Measurements from ENCODE around the gene ZNF569. TPM values are rescaled to one million over a fixed set of nuclear protein-coding genes. Genes with fewer than 3 reads are reported as not detected.

Gene ZNF569
- total RNA-seq: 10 to 100 TPM in 1 of 4 donors, 1 to 10 TPM in 3; 5.6 to 11.6 (median 7.7) TPM

DNA sequence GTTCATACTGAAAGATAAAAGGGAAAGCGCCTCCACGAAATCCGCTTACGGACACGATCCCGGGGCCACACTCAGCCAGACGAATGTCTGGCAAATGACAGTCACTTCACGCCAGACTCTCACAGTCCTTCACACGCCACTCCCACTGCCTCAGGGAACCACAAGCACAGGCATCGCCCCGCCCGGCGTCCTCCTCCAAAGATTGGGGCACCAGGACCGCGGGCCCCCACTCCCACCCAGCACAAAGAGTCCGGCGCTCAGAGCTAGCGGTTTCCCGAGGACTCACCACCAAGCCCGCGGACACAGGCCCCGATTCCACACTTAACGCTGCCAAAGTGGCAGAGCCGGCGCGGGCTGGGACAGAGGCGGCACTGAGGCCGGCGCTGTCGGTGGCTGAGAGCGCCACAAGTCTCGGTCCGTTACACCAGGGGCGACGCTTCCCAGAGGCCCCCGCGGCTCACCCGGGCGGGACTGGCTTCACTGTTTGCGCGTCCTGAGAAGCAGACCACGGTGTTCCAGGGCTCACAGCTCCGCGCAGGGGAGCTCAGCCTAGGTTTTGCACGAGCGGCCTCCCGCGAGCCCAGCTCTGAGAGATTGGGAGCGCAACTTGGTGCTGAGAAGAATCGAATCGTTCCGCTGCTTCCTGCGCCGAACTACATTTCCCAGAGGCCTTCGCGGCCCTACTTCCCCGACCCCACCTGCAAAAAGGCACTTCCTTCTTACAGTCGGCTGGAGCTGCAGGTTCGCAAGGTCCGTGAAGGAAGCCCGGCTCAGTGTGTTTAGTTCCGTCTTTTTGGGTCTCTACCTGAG lies at the start of gene ZNF569:
Gene ZNF569, minus strand, starts transcription at position 647 of the 810 bp plus-strand sequence. CDS start 22,523 bp downstream, outside the sequence.
- Histone ChIP-seq H3K27ac (replicated peaks in 1 of 4) (peak within 1 kb of the TSS; percentile 92 to 96 (median 93)), H3K27me3 (no peaks in the 10 kb centered on the region), H3K9me3 (peaks cover 0 to 11% (median 8%) of the 10 kb centered on the region in 4 donors), H3K4me3 (peak within 1 kb of the TSS; percentile 73 to 94 (median 86)), H3K36me3 (peaks cover 18 to 46% (median 30%) of the 10 kb centered on the region in 4 donors), H3K4me1 (peaks cover 16 to 34% (median 34%) of the 10 kb centered on the region in 4 donors)
- WGBS: 0% methylated on average over 13 of the region's 62 CpGs
- peak; percentile 95 for DNase-seq (ENCODE audit: extremely low spot score)
- TF ChIP-seq, protein P1, sequence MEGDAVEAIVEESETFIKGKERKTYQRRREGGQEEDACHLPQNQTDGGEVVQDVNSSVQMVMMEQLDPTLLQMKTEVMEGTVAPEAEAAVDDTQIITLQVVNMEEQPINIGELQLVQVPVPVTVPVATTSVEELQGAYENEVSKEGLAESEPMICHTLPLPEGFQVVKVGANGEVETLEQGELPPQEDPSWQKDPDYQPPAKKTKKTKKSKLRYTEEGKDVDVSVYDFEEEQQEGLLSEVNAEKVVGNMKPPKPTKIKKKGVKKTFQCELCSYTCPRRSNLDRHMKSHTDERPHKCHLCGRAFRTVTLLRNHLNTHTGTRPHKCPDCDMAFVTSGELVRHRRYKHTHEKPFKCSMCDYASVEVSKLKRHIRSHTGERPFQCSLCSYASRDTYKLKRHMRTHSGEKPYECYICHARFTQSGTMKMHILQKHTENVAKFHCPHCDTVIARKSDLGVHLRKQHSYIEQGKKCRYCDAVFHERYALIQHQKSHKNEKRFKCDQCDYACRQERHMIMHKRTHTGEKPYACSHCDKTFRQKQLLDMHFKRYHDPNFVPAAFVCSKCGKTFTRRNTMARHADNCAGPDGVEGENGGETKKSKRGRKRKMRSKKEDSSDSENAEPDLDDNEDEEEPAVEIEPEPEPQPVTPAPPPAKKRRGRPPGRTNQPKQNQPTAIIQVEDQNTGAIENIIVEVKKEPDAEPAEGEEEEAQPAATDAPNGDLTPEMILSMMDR (IDR thresholded peaks at IDR 0.05): no peak
- TF ChIP-seq POLR2AphosphoS5 (IDR thresholded peaks at IDR 0.05): peak; percentile 84 to 92
- TF ChIP-seq EP300 (IDR thresholded peaks at IDR 0.05): no peak
- intact Hi-C loops (cut with DNase I): loop anchor here (5.0 kb wide), 3 partner anchors 95 to 390 kb away; partner anchors contain the start of genes ZNF420, ZNF527 and ZNF585A

DNA sequence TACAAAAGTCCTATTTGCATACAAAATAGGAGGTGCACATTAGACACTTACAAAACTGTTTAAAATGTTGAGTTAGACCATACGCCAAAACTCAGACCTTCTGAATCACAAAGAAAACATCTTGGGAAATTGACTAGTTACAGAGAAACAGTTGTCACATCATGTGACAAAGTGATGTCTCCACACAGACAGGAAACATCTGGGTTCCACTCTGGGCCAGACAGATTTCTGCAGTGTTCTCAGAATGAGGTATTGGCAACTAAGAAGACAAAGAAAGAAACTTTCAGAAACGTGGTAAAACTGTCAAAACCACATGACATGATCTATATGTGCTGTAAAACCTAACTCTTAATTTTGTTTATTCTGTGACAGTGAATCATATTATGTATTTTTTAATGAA lies 46.2 kb upstream of the ZNF569 start:
- WGBS: 35% methylated on average over 2 of the region's 2 CpGs
- peaks cover 0 to 4% (median 2%) of the 10 kb centered on the region in 4 donors for H3K9me3 ChIP-seq
- intact Hi-C loops (cut with DNase I): no loop called here
- H3K36me3 ChIP-seq: peaks cover 13 to 84% (median 46%) of the 10 kb centered on the region in 4 donors
- H3K4me1 ChIP-seq: no peaks in the 10 kb centered on the region
- H3K27me3 ChIP-seq: no peaks in the 10 kb centered on the region
- H3K4me3 ChIP-seq: no peak overlapping the region
- TF ChIP-seq POLR2A (IDR thresholded peaks at IDR 0.05; ENCODE audit: low read depth) (no peak), POLR2AphosphoS5 (IDR thresholded peaks at IDR 0.05) (no peak), EP300 (IDR thresholded peaks at IDR 0.05) (no peak)
- TF ChIP-seq, protein P1 (IDR thresholded peaks at IDR 0.05): no peak
- H3K27ac ChIP-seq (replicated peaks in 1 of 4): no peak overlapping the region
- no peak for DNase-seq (ENCODE audit: extremely low spot score)

DNA sequence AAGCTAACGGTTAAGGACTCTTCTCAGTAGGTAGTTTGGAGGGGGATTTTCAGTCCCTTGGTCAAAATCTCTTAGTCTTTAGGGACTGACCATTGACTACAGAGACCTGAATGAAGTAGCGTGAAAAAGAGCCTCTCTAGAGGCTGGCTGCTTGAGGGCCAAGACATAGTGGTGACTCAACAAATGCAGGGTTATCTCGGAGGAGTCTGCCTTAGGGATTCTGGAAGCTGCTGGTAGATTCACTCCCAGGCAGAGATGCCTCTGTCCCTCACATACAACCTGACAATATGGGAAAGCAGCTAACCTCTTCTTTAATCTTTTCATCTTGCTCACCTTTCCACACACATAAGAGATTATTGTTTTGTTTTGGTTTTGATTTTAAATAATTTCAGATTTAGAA lies 44.6 kb upstream of the ZNF569 start:
- H3K9me3 ChIP-seq: peaks cover 0 to 4% (median 2%) of the 10 kb centered on the region in 4 donors
- intact Hi-C loops (cut with DNase I): no loop called here
- H3K4me1 ChIP-seq: peaks cover 3 to 13% (median 10%) of the 10 kb centered on the region in 4 donors
- no peaks in the 10 kb centered on the region for H3K27me3 ChIP-seq
- TF ChIP-seq, protein P1 (IDR thresholded peaks at IDR 0.05): no peak
- TF ChIP-seq EP300 (IDR thresholded peaks at IDR 0.05) (no peak), POLR2A (IDR thresholded peaks at IDR 0.05; ENCODE audit: low read depth) (no peak), POLR2AphosphoS5 (IDR thresholded peaks at IDR 0.05) (no peak)
- DNase-seq (ENCODE audit: extremely low spot score): no peak
- no peak overlapping the region for H3K4me3 ChIP-seq
- H3K27ac ChIP-seq (replicated peaks in 1 of 4): no peak overlapping the region
- peaks cover 13 to 68% (median 44%) of the 10 kb centered on the region in 4 donors for H3K36me3 ChIP-seq
- WGBS: 100% methylated on average over 3 of the region's 3 CpGs

DNA sequence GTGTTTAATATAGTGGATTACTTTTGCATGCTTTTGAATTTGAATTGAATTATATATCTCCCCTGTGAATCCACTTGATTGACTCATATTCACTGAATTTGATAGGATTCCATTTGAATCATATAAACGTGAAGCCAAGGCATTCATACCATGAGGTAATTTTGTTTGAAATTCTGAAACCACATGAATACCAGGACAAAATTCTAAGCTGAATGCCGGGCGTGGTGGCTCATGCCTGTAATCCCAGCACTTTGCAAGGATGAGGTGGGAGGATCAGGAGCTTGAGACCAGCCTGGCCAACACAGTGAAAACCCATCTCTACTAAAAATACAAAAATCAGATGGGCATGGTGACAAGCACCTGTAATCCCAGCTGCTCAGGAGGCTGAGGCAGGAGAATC lies 43.9 kb upstream of the ZNF569 start:
- H3K9me3 ChIP-seq: peaks cover 0 to 4% (median 2%) of the 10 kb centered on the region in 4 donors

More for the DNA sequence above, 43.9 kb upstream of the ZNF569 start:
- no peak for DNase-seq (ENCODE audit: extremely low spot score)
- TF ChIP-seq, protein P1 (IDR thresholded peaks at IDR 0.05): no peak
- TF ChIP-seq POLR2AphosphoS5 (IDR thresholded peaks at IDR 0.05): no peak
- no peak for TF ChIP-seq POLR2A (IDR thresholded peaks at IDR 0.05; ENCODE audit: low read depth)
- no peak for TF ChIP-seq EP300 (IDR thresholded peaks at IDR 0.05)
- H3K27me3 ChIP-seq: no peaks in the 10 kb centered on the region
- peaks cover 13 to 62% (median 42%) of the 10 kb centered on the region in 4 donors for H3K36me3 ChIP-seq
- H3K27ac ChIP-seq (replicated peaks in 1 of 4): no peak overlapping the region
- H3K4me3 ChIP-seq: no peak overlapping the region
- intact Hi-C loops (cut with DNase I): no loop called here
- H3K4me1 ChIP-seq: peaks cover 3 to 13% (median 10%) of the 10 kb centered on the region in 4 donors
- 96% methylated on average over 3 of the region's 3 CpGs for WGBS
